ENCODE data around the gene CHCT1. TPM values are rescaled to one million over a fixed set of nuclear protein-coding genes. Genes with fewer than 3 reads are reported as not detected.

CHCT1 gene
- total and polyA plus RNA-seq, 2 of the 8 experiments (the other 6 are each of a cell fraction or from before 2014, with no cell fraction given), result 0.06 TPM; not detected in 1

DNA sequence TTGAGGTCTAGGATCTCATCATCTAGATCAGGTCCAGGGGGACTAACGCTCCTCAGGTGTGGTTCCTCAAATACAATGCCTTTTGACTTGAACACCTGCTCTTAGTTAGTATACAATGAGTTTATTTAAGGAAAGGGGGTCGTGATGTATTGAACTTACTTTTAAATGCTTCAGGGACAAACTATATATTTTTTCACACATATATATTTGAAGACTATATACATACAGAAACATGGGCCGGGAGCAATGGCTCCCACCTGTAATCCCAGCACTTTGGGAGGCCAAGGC lies 18.8 kb upstream of the CHCT1 start:
- no peak overlapping the region for H2BK20ac ChIP-seq (ENCODE audit: low read length)
- H2BK12ac ChIP-seq (ENCODE audit: low read depth, low read length), result no peak overlapping the region
- H4K8ac ChIP-seq (ENCODE audit: extremely low read depth, insufficient read depth, low read length), result no peak overlapping the region
- no peak overlapping the region for H3K18ac ChIP-seq (ENCODE audit: extremely low read depth, low read length)
- H3K27ac ChIP-seq (ENCODE audit: low read depth, low read length), result no peak overlapping the region
- H3K27me3 ChIP-seq (replicated peaks in 1 of 4; ENCODE audit: control insufficient read depth in 3 of 4, extremely low read depth in 1 of 4, insufficient read depth in 3 of 4, low read length in 3 of 4), result no peaks in the 10 kb centered on the region
- no peak overlapping the region for H4K5ac ChIP-seq (ENCODE audit: insufficient read length, low read depth, low read length)
- H3K9me3 ChIP-seq (ENCODE audit: insufficient read depth in 2 of 2, low read depth in 1 of 2, low read length in 1 of 2), result no peaks in the 10 kb centered on the region
- H3K56ac ChIP-seq (replicated peaks; ENCODE audit: insufficient read length, low read depth, low read length), result no peak overlapping the region
- H3K4me2 ChIP-seq (ENCODE audit: insufficient read depth in 1 of 2, low read depth in 2 of 2, low read length in 2 of 2), result no peak overlapping the region
- H4K20me1 ChIP-seq (replicated peaks in 1 of 2; ENCODE audit: control insufficient read depth in 1 of 2, insufficient read depth in 2 of 2, low read length in 2 of 2), result no peaks in the 10 kb centered on the region
- DNase-seq (ENCODE audit: low read depth in 1 of 2, low spot score in 2 of 2), result no peak
- H3K23me2 ChIP-seq (ENCODE audit: low read depth, low read length), result no peaks in the 10 kb centered on the region
- CTCF ChIA-PET (ENCODE audit: partially characterized antibody), result interaction anchor here (1.2 kb wide), 1 partner anchor 19 kb away, joined by 3 read pairs; the partner anchor contains the start of gene CHCT1
- H3K4me1 ChIP-seq (replicated peaks in 1 of 4; ENCODE audit: control insufficient read depth in 3 of 4, insufficient read depth in 4 of 4, low read length in 3 of 4), result no peaks in the 10 kb centered on the region
- H3K79me2 ChIP-seq (ENCODE audit: control insufficient read depth in 1 of 2, insufficient read depth in 2 of 2, low read length in 2 of 2), result no peaks in the 10 kb centered on the region
- H3K36me3 ChIP-seq (ENCODE audit: control insufficient read depth in 2 of 4, insufficient read depth in 4 of 4, low read length in 3 of 4), result no peaks in the 10 kb centered on the region
- no peak overlapping the region for H2BK5ac ChIP-seq (ENCODE audit: low read depth, low read length)
- H4K91ac ChIP-seq (replicated peaks; ENCODE audit: insufficient read length, low read length), result no peak overlapping the region
- no peak overlapping the region for H2BK15ac ChIP-seq (ENCODE audit: low read length)
- no peak overlapping the region for H3K14ac ChIP-seq (ENCODE audit: insufficient read length)
- no peak overlapping the region for H3K9ac ChIP-seq (replicated peaks in 1 of 4; ENCODE audit: extremely low read depth in 1 of 4, low read depth in 3 of 4, low read length in 3 of 4)
- WGBS, 2 experiments (ENCODE audit: extremely low coverage in 1 of 2, insufficient coverage in 1 of 2, insufficient read length in 1 of 2, insufficient replicate concordance in 2 of 2, low coverage in 1 of 2, low lambda C conversion rate in 2 of 2, missing lambda C conversion rate in 1 of 2), result 89% methylated on average over 3 of the region's 3 CpGs; no CpG with 5 or more reads in 1 of the 2 experiments
- no peaks in the 10 kb centered on the region for H3K79me1 ChIP-seq (ENCODE audit: low read depth, low read length)
- H2AFZ ChIP-seq (ENCODE audit: low read length), result no peak overlapping the region
- H3K4me3 ChIP-seq (ENCODE audit: extremely low read depth in 1 of 4, insufficient read depth in 2 of 4, low read depth in 3 of 4, low read length in 4 of 4), result no peak overlapping the region
- H3K23ac ChIP-seq (ENCODE audit: insufficient read length), result no peak overlapping the region
- no peak overlapping the region for H2BK120ac ChIP-seq (replicated peaks; ENCODE audit: low read depth, low read length)
- POLR2A ChIA-PET (ENCODE audit: partially characterized antibody), result no interaction called here
- H2AK5ac ChIP-seq (ENCODE audit: low read depth, low read length), result no peak overlapping the region
- no peak overlapping the region for H3K4ac ChIP-seq (replicated peaks; ENCODE audit: insufficient read length, low read depth, low read length)
- FAIRE-seq, result no peak
- TF ChIP-seq TEAD4 (IDR thresholded peaks at IDR 0.05; ENCODE audit: low read depth, low read length) (no peak), MAFK (IDR thresholded peaks at IDR 0.05; ENCODE audit: low read depth, low read length) (no peak), NANOG (IDR thresholded peaks at IDR 0.05; ENCODE audit: insufficient read depth, low read depth, low read length, poor library complexity, severe bottlenecking) (no peak), GABPA (IDR thresholded peaks at IDR 0.05; ENCODE audit: borderline replicate concordance, insufficient read depth, low read length) (no peak), BCL11A (IDR thresholded peaks at IDR 0.05; ENCODE audit: low read depth in 2 of 2, low read length in 2 of 2) (no peak), POLR2A (IDR thresholded peaks at IDR 0.05; ENCODE audit: control extremely low read depth in 1 of 2, low read depth in 2 of 2, low read length in 2 of 2) (no peak), SP4 (IDR thresholded peaks at IDR 0.05; ENCODE audit: low read length) (no peak), KDM1A (IDR thresholded peaks at IDR 0.05; ENCODE audit: borderline replicate concordance, low read length) (no peak)
- TF ChIP-seq, protein P1, sequence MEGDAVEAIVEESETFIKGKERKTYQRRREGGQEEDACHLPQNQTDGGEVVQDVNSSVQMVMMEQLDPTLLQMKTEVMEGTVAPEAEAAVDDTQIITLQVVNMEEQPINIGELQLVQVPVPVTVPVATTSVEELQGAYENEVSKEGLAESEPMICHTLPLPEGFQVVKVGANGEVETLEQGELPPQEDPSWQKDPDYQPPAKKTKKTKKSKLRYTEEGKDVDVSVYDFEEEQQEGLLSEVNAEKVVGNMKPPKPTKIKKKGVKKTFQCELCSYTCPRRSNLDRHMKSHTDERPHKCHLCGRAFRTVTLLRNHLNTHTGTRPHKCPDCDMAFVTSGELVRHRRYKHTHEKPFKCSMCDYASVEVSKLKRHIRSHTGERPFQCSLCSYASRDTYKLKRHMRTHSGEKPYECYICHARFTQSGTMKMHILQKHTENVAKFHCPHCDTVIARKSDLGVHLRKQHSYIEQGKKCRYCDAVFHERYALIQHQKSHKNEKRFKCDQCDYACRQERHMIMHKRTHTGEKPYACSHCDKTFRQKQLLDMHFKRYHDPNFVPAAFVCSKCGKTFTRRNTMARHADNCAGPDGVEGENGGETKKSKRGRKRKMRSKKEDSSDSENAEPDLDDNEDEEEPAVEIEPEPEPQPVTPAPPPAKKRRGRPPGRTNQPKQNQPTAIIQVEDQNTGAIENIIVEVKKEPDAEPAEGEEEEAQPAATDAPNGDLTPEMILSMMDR (IDR thresholded peaks at IDR 0.05; ENCODE audit: control extremely low read depth in 1 of 3, insufficient read depth in 1 of 3, low read depth in 1 of 3, low read length in 3 of 3), result no peak
- TF ChIP-seq, protein P2, sequence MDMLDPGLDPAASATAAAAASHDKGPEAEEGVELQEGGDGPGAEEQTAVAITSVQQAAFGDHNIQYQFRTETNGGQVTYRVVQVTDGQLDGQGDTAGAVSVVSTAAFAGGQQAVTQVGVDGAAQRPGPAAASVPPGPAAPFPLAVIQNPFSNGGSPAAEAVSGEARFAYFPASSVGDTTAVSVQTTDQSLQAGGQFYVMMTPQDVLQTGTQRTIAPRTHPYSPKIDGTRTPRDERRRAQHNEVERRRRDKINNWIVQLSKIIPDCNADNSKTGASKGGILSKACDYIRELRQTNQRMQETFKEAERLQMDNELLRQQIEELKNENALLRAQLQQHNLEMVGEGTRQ (IDR thresholded peaks at IDR 0.05; ENCODE audit: low read length), result no peak
- TF ChIP-seq, protein P3, sequence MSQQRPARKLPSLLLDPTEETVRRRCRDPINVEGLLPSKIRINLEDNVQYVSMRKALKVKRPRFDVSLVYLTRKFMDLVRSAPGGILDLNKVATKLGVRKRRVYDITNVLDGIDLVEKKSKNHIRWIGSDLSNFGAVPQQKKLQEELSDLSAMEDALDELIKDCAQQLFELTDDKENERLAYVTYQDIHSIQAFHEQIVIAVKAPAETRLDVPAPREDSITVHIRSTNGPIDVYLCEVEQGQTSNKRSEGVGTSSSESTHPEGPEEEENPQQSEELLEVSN (IDR thresholded peaks at IDR 0.05), result no peak

Measured in H1 (cell line).